Esophagus squamous epithelium (tissue), 4 donors: Measurements from ENCODE around the gene SPTLC2.

Experiments
- CTCF ChIP-seq, 6 experiments: fragments of 450-650 bp in 4 of 6; fragments of 200-600 bp in 2 of 6; sonication (generic) in 2 of 6; IDR thresholded peaks; one replicate each; pipeline ENCODE4 v1.5.1; 2016 to 2019; ENCODE audit warnings: antibody characterized with exemption in 6 of 6, mild to moderate bottlenecking in 4 of 6, moderate library complexity in 4 of 6
- POLR2A ChIP-seq, 4 donors: fragments of 450-650 bp; IDR thresholded peaks; one replicate each; pipeline ENCODE4 v1.6.1; 2017; ENCODE audit warnings: antibody characterized with exemption in 4 of 4, mild to moderate bottlenecking in 4 of 4, moderate library complexity in 3 of 4

DNA sequence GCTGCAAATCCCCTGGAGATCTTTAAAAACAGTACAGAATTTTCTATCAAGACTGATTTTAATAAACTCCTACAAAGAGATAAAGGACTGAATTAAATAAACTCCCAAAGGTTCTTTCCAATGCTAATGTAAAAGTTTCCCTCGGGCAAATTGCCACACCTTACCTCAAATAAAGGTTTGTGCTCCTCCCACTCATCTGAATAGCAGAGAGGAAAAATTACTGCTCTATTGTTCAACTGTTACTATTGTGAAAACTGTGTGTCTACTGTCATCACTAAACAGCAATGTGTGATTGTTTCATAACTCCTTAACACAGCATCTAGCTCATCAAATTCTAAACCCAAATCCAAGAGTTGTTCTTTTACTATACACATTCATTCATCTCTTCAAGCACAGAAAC, 3.2 kb downstream of the SPTLC2 start:
- TF ChIP-seq POLR2A (IDR thresholded peaks at IDR 0.05) = no peak
- TF ChIP-seq CTCF (IDR thresholded peaks at IDR 0.05) = no peak
